AG09319 (cell line): ENCODE measurements around the gene RXYLT1.

Experiments
- DNase-seq: peaks from one replicate; pipeline ENCODE4 v3.0.0-alpha.2; 2010; ENCODE audit warnings: low read depth; ENCODE audit errors: extremely low read depth
- TF ChIP-seq, protein P1 (sequence below): IDR thresholded peaks from 2 replicates; pipeline ENCODE4 v1.5.1; 2011; ENCODE audit warnings: low read depth, mild to moderate bottlenecking, inconsistent platforms, low read length, moderate library complexity

Gene RXYLT1

DNA sequence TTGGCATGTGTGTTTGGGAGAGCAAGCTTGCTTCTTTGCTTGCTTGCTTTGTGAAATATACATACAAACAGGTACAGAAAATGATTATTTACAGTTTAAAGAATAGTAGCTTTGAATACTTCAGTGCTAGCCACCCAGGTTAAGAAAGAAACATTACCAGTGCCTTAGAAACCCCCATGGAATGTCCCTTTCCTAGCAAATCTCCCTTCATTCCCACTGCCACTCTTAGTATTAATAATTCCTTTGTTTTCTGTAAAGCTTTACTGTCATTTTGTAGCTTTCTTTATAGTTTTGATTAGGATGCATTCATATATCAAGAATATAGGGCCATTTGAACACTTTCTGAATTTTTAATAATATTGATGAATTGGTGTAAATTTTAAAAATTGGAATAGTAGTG lies 74.3 kb downstream of the RXYLT1 start:
- TF ChIP-seq, protein P1, sequence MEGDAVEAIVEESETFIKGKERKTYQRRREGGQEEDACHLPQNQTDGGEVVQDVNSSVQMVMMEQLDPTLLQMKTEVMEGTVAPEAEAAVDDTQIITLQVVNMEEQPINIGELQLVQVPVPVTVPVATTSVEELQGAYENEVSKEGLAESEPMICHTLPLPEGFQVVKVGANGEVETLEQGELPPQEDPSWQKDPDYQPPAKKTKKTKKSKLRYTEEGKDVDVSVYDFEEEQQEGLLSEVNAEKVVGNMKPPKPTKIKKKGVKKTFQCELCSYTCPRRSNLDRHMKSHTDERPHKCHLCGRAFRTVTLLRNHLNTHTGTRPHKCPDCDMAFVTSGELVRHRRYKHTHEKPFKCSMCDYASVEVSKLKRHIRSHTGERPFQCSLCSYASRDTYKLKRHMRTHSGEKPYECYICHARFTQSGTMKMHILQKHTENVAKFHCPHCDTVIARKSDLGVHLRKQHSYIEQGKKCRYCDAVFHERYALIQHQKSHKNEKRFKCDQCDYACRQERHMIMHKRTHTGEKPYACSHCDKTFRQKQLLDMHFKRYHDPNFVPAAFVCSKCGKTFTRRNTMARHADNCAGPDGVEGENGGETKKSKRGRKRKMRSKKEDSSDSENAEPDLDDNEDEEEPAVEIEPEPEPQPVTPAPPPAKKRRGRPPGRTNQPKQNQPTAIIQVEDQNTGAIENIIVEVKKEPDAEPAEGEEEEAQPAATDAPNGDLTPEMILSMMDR = no peak
- no peak for DNase-seq

DNA sequence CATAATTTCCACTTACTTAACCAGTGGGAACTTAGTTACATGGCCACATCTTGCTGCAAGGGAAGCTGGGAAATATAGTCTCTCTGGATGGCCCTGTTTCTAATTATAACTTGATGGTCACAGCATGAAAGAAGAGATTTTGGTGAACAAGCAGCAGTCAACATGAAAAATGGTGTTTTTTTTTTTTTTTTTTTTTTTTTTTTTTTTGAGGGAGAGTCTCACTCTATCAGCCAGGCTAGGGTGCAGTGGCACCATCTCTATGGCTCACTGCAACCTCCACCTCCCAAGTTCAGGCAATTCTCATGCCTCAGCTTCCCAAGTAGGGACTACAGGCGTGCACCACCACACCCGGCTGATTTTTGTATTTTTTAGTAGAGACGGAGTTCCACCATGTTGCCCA lies 75.6 kb downstream of the RXYLT1 start:
- TF ChIP-seq, protein P1 = no peak
- no peak for DNase-seq

DNA sequence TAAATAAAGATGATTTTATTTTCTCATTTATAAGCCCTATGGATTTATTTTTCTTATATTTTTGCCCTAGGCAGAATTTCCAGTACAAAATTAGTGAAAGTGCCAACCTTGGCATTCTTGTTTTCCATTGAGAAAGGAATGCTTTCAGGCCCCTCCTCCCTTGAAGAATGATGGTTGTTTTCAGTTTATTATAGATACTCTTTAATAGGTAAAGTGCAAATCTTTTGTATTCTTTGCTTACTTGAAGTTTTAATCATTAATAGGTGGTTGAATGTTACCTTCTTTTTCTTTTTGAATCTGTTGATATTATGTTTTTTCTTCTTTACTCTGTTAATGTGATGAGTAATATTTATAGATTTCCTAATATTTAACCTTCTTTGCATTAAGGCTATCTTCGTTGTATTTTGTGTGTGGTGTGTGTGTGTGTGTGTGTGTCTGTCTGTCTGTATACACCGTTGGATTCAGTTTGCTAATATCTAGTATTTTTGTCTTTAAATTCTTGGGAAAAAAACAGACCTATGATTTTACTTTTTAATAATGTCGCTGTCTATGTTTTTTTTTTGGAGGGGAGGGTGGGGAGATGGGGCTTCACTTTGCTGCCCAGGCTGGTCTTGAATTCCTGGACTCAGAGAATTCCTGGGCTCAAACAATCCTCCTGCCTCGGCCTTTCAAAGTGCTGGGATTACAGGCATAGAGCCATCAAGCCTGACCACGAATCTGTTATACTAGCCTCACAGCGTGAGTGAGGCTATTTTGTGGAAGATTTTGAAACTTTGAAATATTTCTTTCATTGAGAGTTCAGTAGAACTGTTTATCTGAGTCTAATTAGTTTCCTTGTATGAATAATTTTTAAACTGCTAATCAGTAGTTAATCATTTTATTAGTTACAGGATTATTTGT lies 78.3 kb downstream of the RXYLT1 start:
- no peak for DNase-seq
- TF ChIP-seq, protein P1 = no peak
